HG03060 (cell line): ENCODE measurements around the gene GSDMA.
A peak's percentile ranks its signal among the peaks of the same experiment; 100 is the strongest.

Source experiments
- ATAC-seq: cut with Tn5 transposase; IDR thresholded peaks from one replicate; pipeline ENCODE4 v1.9.1; 2021; ENCODE audit warnings: low read depth, moderate number of reproducible peaks; ENCODE audit not compliant: unreplicated experiment

GSDMA gene

DNA sequence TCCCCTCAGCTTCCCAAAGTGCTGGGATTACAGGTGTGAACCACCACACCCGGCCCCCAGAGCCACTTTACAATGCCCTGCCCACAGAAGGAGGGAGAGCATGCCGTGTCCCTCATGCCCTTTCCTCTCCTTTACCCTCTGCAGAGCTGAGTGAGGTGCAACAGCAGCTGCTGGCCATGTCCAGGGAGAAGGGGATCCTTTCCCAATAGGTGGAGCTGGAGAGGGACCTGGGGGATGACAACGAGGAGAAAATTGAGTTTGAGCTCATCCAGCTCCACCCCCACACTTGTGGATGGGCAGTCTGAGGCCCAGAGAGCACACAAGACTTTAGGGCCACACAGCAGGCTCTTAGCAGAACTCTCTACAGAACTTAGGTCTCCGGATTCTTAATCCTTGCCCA is 7.9 kb upstream of the GSDMA start:
- no peak for ATAC-seq

DNA sequence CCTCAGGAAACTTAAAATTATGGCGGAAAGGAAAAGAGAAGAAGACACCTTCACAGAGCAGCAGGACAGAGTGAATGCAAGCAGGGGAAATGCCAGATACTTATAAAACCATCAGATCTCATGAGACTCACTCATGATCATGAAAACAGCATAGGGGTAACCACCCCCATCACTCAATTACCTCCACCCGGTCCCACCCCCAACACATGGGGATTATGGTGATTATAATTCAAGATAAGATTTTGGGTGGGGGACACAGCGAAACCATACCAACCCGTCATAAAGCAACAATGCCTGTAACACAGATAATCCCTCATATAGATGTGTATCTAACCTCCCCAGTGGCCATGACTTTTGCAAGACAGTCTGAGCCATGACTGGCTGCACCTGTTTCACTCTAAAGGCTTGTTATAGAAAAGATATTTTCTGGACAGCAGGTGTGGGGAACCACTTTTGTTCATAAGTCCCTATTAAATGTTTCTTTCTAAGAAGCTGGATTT is 7.0 kb upstream of the GSDMA start:
- ATAC-seq, result no peak

DNA sequence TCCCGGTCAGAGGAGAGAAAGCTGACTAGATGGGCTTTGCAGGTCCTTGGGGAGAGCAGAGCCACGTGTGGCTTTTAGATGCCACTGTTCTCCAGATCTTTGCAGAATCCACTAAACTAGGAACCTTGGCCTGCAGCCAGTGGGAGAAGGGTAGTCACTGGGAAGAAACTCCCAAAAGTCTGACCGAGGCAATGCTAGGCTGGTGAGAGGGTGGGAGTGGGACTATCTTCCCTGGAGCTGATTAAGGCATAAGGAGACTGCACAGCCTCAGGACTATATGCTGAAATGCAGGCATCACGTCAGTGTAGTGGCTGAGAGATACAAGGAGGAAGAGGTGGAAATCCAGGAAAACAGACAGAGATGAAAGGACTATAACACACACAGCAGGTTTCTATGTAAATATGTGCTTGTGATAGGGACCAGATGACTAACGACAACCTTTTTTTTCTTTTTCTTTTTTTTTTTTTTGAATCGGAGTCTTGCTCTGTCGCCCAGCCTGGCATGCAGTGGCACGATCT is 2.2 kb upstream of the GSDMA start:
- ATAC-seq, result no peak

GRCh38 chr17:39963829-39964228 is 1.0 kb downstream of the GSDMA start:
- no peak for ATAC-seq

GRCh38 chr17:39965017-39965699 is 2.4 kb downstream of the GSDMA start:
- no peak for ATAC-seq

DNA sequence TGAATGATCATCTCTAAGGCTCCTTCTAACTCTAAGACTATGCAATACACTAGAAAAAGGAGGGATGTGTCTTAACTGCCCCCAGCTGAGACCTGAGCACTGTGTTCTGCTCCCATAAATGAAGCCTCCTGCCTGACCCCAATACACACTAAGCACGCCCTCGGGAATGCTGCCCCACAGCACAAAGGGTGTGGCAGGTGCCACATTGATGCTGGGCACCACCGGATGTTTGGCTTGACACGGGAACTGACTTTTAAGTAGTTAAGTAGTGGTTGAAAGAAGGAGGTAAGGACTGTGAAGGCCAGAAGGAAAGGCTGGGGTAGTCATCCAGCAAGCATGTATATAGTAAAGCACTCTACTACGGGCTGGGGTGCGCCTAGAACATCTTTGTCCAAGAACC is 4.0 kb downstream of the GSDMA start:
- no peak for ATAC-seq

DNA sequence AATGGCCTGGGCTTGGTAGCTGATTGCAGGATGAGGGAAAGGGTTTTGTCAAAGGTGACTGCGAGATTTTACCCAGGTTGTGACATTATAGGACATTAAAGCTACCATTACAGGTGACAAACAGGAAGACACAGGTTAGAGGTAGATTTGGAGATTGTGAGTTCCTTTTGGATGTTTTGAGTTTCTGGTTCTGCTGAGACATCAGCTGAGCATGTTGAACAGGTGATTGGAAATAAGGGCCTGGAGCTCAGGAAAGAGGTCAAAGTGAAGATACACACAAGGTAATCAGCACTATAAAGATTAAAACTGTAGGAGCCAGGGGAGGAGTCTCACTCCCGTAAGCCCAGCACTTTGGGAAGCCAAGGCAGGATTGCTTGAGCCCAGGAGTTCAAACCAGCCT is 6.0 kb downstream of the GSDMA start:
- ATAC-seq, result no peak

GRCh38 chr17:39969375-39969774 is 6.6 kb downstream of the GSDMA start:
- no peak for ATAC-seq

- ATAC-seq, result no peak
These were observed 7.4 kb downstream of the GSDMA start for GRCh38 chr17:39970157-39970692.

DNA sequence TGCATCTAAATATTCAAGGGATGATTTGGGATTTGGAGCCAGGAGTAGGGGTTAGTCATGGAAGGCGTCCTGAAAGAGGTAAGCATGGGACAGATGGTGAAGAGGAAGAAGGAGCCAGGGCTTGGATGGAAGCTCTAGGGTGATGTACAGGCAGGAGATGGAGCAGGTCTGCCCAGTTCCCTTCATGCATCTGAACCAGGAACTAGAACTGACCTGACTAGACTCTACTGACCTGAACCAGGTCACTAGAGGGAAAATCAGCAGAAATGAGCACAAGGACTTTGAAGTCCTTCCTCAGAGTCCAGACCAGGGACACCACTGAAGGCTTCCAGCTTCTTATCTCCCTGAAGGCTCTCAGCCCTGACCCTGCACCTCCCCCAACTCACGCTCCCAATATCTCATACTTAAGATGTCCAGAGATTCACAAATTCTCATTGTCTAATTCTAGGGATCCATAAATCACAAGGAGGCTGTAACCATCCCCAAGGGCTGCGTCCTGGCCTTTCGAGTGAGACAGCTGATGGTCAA is 8.3 kb downstream of the GSDMA start:
- ATAC-seq, result no peak

DNA sequence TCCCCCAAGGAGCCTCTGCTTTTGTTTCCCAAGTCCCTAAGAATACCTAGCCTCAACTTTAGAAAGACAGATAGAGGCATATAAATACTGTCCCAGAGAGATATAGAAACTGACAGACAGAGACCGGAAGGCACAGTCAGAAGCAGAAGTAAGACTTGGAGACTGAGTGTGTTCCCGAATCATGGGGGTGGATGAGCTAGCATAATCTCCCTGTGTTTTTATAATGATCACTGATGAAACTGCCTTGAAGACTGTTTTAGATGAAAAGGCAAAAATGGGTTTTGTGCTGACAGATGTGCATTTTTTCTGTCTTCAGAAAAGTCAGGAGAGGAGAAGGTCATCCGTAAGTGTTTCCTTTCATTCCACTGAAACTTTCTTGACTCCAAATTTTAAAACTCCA is 9.5 kb downstream of the GSDMA start:
- ATAC-seq, result no peak

DNA sequence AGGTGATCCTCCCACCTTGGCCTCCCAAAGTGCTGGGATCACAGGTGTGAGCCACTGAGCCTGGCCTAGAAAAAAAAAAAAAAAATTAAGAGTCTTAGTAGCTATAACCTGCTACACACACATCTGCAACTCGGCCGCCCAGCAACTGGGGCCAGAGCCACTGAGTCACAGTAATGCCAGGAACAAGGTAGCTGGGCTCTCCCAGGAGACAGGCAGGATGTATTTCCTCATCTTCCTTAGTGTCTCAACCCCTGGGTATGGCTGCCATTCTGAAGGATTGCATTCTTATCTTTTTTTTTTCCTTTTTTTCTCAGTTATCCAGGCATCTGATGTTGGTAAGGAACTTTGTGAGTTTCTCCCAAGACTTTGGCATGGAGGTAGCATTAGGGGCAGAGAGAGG is 10.7 kb downstream of the GSDMA start:
- ATAC-seq, result no peak

- no peak for ATAC-seq
These were observed 11.6 kb downstream of the GSDMA start for GRCh38 chr17:39974433-39974832.

DNA sequence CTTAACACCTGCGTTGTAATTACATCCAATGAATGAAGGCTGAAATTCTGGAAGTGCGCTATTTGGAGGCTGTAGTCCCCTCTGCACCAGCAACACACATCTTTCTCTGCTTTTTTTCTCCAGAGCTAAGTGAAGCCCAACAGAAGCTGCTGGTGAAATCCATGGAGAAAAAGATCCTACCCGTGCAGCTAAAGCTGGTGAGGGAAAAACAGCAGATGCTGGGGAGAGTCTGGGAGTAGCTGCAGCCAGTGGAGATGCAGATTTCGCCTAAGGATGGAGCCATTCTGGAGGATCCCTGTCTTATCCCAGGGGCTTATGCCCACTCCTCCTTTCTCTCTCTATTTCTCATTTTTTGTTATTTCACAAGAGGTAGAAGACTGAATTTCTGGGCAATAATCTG is 13.0 kb downstream of the GSDMA start:
- ATAC-seq, result no peak

DNA sequence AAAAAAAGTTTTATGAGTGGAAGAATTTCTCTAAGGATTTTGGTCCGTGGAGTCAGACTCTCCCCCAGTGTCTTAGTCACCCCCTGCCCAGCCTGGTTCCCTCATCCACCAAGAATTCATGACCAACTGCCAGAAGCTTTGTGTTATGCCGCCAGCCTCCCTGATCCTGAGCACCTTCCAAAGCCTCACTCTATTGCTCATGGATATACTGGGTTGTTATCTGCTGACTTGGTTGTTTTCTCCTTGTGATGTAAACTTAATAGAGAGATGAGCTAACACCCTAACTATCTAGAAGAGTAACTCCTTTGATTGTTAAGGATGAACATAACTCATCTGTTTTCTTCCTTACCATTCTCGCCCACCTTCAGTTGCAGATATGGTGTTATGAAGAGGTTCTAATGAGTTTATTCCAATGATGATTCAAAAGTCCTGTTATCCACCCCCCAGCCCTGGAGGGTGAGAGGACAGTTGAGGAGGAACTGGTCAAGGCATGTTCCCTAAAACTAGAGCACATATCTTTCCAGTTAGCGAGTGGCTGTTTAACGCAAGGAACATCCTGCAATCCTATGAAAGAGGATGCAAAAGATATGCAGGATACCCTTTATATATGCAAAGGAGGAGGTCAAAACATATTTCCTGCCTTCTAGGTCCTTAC is 16.3 kb downstream of the GSDMA start:
- ATAC-seq, result no peak

DNA sequence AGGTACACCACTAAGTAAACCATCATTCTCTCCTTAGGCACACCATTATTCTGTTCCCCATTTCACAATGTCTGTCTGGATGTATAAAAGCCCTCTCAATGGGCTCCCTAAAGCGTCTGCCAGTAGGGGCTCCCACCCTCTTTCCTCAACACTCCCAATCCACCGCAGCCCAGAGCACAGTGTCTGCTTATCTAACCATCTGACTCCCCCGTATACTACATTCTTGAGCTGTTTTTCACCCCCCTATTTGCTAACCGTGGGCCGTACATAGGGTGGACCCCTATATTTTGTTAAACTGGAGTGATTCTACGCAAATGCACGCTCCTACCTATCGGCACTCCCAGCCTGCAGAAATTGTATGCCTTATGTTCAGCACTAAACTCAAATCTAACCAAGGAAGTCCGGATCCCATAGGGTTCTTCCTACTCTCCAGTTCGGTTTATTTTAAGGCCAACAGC is 17.1 kb downstream of the GSDMA start:
- no peak for ATAC-seq

DNA sequence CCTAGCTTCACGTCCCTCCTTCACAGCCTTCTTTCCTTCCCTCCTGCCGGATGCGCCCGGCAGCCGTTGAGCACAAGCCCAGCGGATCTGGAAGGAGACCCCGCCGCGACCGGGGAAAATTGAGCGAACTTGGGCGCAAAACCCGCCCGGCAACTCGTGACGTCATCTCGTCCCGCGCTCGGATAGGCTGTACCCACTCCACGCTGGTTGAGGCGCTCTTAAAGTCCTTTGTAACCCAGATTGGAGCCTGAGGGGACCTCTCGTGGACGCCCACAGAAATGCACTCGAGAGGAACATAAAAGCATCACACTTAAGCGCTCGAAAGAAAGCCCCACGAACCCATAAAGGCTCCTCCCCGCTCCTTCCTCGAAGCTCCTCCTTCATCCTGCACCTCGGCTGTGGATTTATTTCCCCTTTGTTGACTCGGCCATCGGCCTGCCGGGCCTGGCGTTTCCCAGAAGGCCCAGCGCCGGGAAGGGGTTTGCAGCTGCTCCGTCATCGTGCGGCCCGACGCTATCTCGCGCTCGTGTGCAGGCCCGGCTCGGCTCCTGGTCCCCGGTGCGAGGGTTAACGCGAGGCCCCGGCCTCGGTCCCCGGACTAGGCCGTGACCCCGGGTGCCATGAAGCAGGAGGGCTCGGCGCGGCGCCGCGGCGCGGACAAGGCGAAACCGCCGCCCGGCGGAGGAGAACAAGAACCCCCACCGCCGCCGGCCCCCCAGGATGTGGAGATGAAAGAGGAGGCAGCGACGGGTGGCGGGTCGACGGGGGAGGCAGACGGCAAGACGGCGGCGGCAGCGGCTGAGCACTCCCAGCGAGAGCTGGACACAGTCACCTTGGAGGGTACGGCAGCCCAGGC is 17.8 kb downstream of the GSDMA start, which contains the start of gene PSMD3:
Gene PSMD3 (plus strand): TSS at position 457 of the 856 bp plus-strand sequence. CDS start 164 bp downstream, at position 621.
- peak; percentile 89 for ATAC-seq

DNA sequence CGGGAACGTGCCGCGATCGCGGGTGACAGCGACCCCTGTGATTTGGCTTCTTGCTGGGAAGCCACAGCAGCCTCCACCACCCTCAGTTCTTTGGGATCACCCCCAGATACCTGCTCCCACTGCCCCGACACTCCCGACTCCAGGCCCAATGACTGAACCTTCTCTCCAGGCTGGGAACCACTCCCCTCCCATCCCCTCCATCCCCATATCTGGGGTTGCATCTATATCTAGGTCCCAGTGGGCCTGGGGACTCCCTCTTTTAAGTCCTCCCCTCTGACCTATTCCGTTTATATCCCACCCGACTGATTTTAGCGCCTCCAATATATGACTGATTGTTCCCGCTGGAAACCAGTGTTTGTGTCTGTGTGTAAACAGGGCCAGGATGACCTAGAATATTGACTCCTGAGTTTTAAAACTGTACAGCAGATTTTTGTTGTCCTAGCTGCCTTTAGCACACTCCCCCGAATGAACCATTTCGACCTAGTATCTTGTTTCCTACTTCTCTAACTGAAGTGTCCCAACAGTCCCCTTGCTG is 18.5 kb downstream of the GSDMA start:
- no peak for ATAC-seq

- no peak for ATAC-seq
These were observed 19.1 kb downstream of the GSDMA start for GRCh38 chr17:39981766-39982375.
